Kidney glomerular epithelial cell (primary cell): ENCODE measurements around the gene PDE6D.

ENCODE experiments used
- DNase-seq: peaks from one replicate; lab custom pipeline; 2025; lab: John Stamatoyannopoulos, UW

Gene PDE6D

GRCh38 chr2:231706731-231707624, 74.1 kb downstream of the PDE6D start:
- peak; percentile 95 for DNase-seq

- DNase-seq: no peak
These were observed 77.1 kb downstream of the PDE6D start for GRCh38 chr2:231704017-231704416.

GRCh38 chr2:231701456-231702373, 79.4 kb downstream of the PDE6D start:
- peak; percentile 48 for DNase-seq

DNA sequence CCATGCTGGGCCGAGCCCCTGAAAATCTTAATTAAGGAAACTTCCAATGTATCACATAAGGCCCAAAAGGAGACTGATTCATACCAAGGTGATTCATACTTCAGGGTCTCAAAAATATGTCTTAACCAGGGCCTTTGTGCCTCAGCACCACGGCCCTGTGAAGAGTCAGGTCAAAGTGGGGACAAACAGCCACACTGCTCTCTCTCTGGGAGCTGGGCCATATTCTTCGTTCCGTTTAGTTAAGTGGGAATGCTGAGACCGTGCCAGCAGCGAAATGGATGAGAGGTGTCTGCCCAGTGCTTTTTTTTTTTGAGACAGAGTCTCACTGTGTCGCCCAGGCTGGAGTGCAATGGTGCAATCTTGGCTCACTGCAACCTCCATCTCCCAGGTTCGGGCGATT, 82.1 kb downstream of the PDE6D start:
- no peak for DNase-seq

DNA sequence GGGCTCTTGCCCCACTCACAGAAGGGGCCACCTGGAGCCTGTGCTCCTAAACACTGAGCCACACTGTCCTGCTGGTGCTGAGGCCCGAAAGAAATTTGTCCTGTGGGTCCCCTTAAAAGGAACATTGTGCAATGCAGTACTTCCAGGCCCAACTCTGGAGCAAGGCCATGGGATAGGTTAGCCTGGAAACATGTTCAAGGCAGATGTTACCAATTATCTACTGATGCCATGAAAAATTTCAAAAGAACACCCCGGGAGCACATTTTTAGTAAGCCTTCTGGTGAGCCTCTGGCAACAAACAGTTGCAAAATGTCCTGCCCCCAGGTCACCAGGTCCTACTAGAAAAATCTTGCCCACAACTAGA, 85.1 kb downstream of the PDE6D start:
- DNase-seq: no peak

DNA sequence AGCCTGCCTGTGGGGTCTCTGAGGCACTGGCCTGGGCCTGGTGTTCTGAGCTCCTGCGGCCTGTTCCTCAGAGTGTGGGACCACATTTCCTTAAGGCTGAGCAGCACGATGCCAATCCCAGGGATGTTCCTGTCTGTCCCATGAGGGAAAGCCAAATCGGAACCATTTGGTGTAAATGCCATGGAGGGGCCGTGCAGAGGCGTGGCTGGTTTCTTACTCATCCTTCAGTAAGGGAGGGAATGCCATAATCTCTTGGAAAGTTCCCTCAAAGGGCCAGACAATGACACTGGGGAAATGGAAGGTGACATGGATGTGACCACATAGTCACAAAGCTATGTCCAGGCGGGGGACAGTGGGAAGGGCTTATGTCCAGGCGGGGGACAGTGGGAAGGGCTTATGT, 87.1 kb downstream of the PDE6D start:
- DNase-seq: no peak

- DNase-seq: no peak
These were observed 88.2 kb downstream of the PDE6D start for GRCh38 chr2:231692847-231693246.

- DNase-seq: no peak
These were observed 89.8 kb downstream of the PDE6D start for GRCh38 chr2:231691251-231691772.

- DNase-seq: no peak
These were observed 91.8 kb downstream of the PDE6D start for GRCh38 chr2:231689124-231689893.

DNA sequence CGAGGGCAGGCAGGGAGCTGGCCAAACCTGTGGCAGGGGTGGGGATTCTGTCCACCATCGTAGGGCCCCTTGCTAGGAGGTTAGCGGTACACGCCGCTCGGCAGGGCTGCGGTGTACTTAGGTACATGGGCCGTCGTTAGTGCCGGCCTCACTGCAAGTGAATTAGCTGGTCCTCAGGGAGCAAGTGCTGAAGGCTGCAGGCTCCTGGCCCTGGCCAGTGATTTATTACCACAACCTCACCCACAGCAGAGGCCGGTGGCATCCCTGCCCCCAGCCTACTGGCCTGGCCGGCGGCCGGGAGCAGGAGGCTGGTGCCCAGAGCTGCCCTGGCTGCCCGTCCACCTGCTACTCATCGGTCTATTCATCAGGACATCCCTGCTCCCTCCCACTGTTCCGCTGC, 92.4 kb downstream of the PDE6D start:
- no peak for DNase-seq

- no peak for DNase-seq
These were observed 93.1 kb downstream of the PDE6D start for GRCh38 chr2:231687961-231688360.

- DNase-seq: no peak
These were observed 93.8 kb downstream of the PDE6D start for GRCh38 chr2:231687133-231687852.

- DNase-seq: no peak
These were observed 94.6 kb downstream of the PDE6D start for GRCh38 chr2:231686192-231687100.

DNA sequence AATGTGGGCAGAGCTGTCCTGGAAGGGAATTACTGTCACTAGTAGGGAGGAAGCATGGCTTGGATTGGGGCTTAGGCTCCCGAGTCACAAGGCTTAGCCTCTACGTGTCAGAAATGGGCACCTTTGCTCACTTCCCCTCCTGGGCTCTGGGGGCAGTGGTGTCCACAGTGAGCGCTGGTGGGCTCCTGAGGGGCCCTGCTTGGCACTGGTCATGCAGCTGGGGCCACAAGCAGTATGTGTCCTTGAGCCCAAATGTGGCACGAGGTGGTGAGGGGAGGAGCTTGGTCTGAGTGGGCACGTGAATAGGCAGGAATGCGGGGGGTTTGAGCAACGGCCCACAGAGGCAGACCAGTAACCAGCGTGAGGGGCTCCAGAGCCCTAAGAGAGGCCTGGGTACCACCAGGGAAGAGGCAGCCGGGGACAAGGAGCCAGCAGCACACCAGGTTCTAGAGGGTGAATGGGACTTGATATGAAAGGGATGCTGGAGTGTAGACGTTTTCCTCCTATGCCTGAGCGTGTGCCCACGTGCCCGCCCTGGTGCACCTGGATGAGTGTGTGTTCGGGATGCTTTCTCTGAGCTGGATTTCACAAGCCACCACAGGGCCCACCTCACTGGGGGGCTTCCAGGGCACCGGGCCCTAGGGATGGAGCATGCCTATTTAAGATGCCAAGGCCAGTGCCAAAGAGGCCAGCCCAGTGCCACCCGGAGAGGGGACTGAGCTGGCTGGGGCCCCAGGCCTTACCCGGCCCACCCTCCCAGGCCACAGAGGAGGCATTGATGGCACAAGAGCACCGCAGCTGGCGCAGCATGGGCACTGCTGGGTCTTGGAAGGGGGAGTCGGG, 95.5 kb downstream of the PDE6D start:
- no peak for DNase-seq

DNA sequence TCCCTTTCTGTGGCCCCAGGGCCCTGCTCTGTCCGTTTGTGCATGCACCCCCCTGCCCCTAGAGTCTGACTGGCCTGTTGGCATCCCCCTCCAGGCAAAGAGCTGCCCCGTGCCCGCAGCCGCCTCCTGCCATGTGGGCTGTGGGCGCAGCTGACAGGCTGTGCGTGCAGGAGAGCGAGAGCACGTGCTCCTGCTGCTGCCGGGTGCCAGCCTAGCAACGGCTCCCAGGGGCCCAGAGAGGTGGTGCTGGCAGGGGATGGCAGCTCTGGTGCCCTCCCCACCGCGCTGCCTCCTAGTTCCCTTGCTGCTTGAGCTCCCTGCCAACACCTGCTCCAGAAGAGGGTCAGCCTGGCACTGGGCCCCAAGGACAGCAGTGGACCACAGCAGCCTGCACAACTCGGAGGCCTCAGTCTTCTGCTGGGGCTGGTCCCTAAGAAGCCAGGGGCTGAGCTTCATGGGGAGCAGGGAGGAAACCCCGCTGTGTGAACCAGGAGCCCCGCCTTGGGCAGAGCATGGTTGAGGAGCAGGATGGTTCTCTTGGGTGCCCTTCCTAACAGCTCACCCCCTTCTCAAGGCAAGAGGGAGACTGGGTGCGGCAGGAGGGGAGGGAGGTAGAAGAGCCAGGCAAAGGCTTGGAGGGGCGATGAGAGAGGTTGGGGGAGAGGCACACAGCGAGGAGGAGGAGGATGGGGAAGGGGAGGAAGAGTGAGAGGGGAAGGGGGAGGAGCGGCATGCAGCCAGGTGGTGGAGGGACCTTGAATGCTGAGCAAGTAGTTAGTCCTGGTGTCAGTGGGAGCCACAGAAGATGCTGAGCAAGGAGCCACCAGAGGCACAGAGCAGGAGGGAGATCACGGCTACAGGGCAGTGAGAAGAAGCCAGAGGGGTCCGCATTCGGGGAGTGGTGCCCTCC, 96.5 kb downstream of the PDE6D start:
- no peak for DNase-seq

- no peak for DNase-seq
These were observed 97.5 kb downstream of the PDE6D start for GRCh38 chr2:231683292-231684235.
